HepG2 (cell line): ENCODE results near the gene TNFRSF6B. TPM values are rescaled to one million over a fixed set of nuclear protein-coding genes. Genes with fewer than 3 reads are reported as not detected.

Experiments
- ARNTL ChIP-seq: sonication (generic); formaldehyde crosslinking; IDR thresholded peaks from 2 replicates; pipeline ENCODE4 v1.4.0; 2020; ENCODE audit warnings: mild to moderate bottlenecking, missing genetic modification reagents
- BHLHE40 ChIP-seq: IDR thresholded peaks from 2 replicates; pipeline ENCODE4 v1.6.1; 2011; ENCODE audit warnings: low read length, improper control_type of control experiment
- GABPB1 ChIP-seq: IDR thresholded peaks from 2 replicates; pipeline ENCODE4 v1.6.1; 2016; ENCODE audit warnings: mild to moderate bottlenecking, missing genetic modification reagents, moderate library complexity, missing compliant biosample characterization
- HMGA1 ChIP-seq: sonication (generic); formaldehyde crosslinking; conservative IDR thresholded peaks from 2 replicates; pipeline ENCODE4 v1.4.0; 2020; ENCODE audit warnings: missing genetic modification reagents
- HNRNPL ChIP-seq: fragments of 200-400 bp; formaldehyde crosslinking; IDR thresholded peaks from 2 replicates; pipeline ENCODE4 v1.6.1; 2017; ENCODE audit warnings: mild to moderate bottlenecking, low read depth, low read length
- JDP2 ChIP-seq: sonication (generic); formaldehyde crosslinking; IDR thresholded peaks from 2 replicates; pipeline ENCODE4 v1.8.1; 2022; ENCODE audit warnings: missing genetic modification reagents, borderline replicate concordance
- KLF11 ChIP-seq: IDR thresholded peaks from 2 replicates; pipeline ENCODE4 v1.6.1; 2016; ENCODE audit warnings: missing compliant biosample characterization
- MIER3 ChIP-seq: IDR thresholded peaks from 2 replicates; pipeline ENCODE4 v1.6.1; 2016; ENCODE audit warnings: missing compliant biosample characterization, borderline replicate concordance
- NCOA1 ChIP-seq: sonication (generic); formaldehyde crosslinking; IDR thresholded peaks from 2 replicates; pipeline ENCODE4 v1.9.0; 2021; ENCODE audit warnings: missing genetic modification reagents
- NFE2L2 ChIP-seq: fragments of 150-350 bp; IDR thresholded peaks from 2 replicates; pipeline ENCODE4 v1.6.1; 2014; ENCODE audit warnings: low read length
- PHF20 ChIP-seq: sonication (generic); formaldehyde crosslinking; IDR thresholded peaks from 2 replicates; pipeline ENCODE4 v1.5.0; 2020; ENCODE audit warnings: mild to moderate bottlenecking, missing genetic modification reagents
- RCOR2 ChIP-seq: IDR thresholded peaks from 2 replicates; pipeline ENCODE4 v1.6.1; 2016; ENCODE audit warnings: missing biosample characterization, missing genetic modification reagents
- RELA ChIP-seq: sonication (generic); formaldehyde crosslinking; IDR thresholded peaks from 2 replicates; pipeline ENCODE4 v1.4.0; 2020; ENCODE audit warnings: missing genetic modification reagents
- TAF1 ChIP-seq: sonication (generic); formaldehyde crosslinking; IDR thresholded peaks from 2 replicates; pipeline ENCODE4 v1.4.0; 2020; ENCODE audit warnings: missing genetic modification reagents
- TCF12 ChIP-seq, 2 experiments: fragments of 450-650 bp in 1 of 2; sonication (generic) in 1 of 2; formaldehyde crosslinking in 1 of 2; IDR thresholded peaks; 2 replicates each; pipeline versions ENCODE4 v1.6.1 to v1.8.0; 2017 to 2022; ENCODE audit warnings: antibody characterized with exemption in 1 of 2, mild to moderate bottlenecking in 1 of 2, missing genetic modification reagents in 1 of 2, moderate library complexity in 1 of 2
- YEATS2 ChIP-seq: sonication (generic); formaldehyde crosslinking; IDR thresholded peaks from 2 replicates; pipeline ENCODE4 v1.4.0; 2020; ENCODE audit warnings: missing genetic modification reagents, borderline replicate concordance
- ZEB1 ChIP-seq: IDR thresholded peaks from 2 replicates; pipeline ENCODE4 v1.6.1; 2012; ENCODE audit warnings: mild to moderate bottlenecking, low read depth, inconsistent platforms; ENCODE audit not compliant: insufficient replicate concordance
- ZNF24 ChIP-seq: fragments of 450-650 bp; IDR thresholded peaks from 2 replicates; pipeline ENCODE4 v1.6.1; 2017; ENCODE audit warnings: antibody characterized with exemption, mild to moderate bottlenecking
- ZNF274 ChIP-seq: sonication (generic); formaldehyde crosslinking; IDR thresholded peaks from 2 replicates; pipeline ENCODE4 v1.5.1; 2020; ENCODE audit warnings: mild to moderate bottlenecking, missing genetic modification reagents
- ZNF292 ChIP-seq: sonication (generic); formaldehyde crosslinking; IDR thresholded peaks from 2 replicates; pipeline ENCODE4 v1.8.1; 2022; ENCODE audit warnings: mild to moderate bottlenecking, low read depth, missing genetic modification reagents, borderline replicate concordance
- ZNF629 ChIP-seq: sonication (generic); formaldehyde crosslinking; conservative IDR thresholded peaks from 2 replicates; pipeline ENCODE4 v1.5.0; 2020; ENCODE audit warnings: missing genetic modification reagents
- ZNF678 ChIP-seq: sonication (generic); formaldehyde crosslinking; IDR thresholded peaks from 2 replicates; pipeline ENCODE4 v1.4.0; 2020; ENCODE audit warnings: mild to moderate bottlenecking, missing genetic modification reagents
- polyA plus RNA-seq, 8 experiments: library from polyadenylated mRNA; depleted of rRNA in 3 of 8; stranded (reverse) in 7 of 8; unstranded in 1 of 8; fragments of >200 nt; fragmentation: Illumina TruSeq in 4 of 8; extraction: Trizol in 4 of 8; gene quantifications; 2 replicates each; pipeline versions ENCODE4 v1.2.1 to v1.2.3, GENCODE V29; 2011 to 2016; ENCODE audit warnings: low read depth in 4 of 8, missing spikeins in 1 of 8, mixed read lengths in 1 of 8; ENCODE audit not compliant: insufficient read depth in 1 of 8
- total RNA-seq, 5 experiments: library from RNA; depleted of rRNA; stranded (reverse); fragments of >200 nt; fragmentation: Illumina TruSeq; extraction: Trizol; gene quantifications; 2 replicates each; pipeline ENCODE4 v1.2.3, GENCODE V29; 2016; ENCODE audit warnings: low read depth in 1 of 5
- TF ChIP-seq, protein P1 (sequence below): sonication (generic); formaldehyde crosslinking; IDR thresholded peaks from 2 replicates; pipeline ENCODE4 v1.5.1; 2020; ENCODE audit warnings: missing genetic modification reagents, mild to moderate bottlenecking, borderline replicate concordance
- TF ChIP-seq, protein P2 (sequence below): sonication (generic); formaldehyde crosslinking; IDR thresholded peaks from 2 replicates; pipeline ENCODE4 v1.8.1; 2023; ENCODE audit warnings: missing genetic modification reagents, mild to moderate bottlenecking, borderline replicate concordance
- TF ChIP-seq, protein P3 (sequence below): sonication (generic); formaldehyde crosslinking; IDR thresholded peaks from 2 replicates; pipeline ENCODE4 v1.9.0; 2022; ENCODE audit warnings: low read depth, missing genetic modification reagents
- TF ChIP-seq, protein P4 (sequence below): IDR thresholded peaks from 2 replicates; pipeline ENCODE4 v1.6.1; 2016; ENCODE audit warnings: missing genetic modification reagents, missing compliant biosample characterization

The TNFRSF6B gene
- total and polyA plus RNA-seq, 2 of the 13 experiments (the other 11 are each of a cell fraction or from before 2014, with no cell fraction given), result 0.24 TPM; not detected in 1

DNA sequence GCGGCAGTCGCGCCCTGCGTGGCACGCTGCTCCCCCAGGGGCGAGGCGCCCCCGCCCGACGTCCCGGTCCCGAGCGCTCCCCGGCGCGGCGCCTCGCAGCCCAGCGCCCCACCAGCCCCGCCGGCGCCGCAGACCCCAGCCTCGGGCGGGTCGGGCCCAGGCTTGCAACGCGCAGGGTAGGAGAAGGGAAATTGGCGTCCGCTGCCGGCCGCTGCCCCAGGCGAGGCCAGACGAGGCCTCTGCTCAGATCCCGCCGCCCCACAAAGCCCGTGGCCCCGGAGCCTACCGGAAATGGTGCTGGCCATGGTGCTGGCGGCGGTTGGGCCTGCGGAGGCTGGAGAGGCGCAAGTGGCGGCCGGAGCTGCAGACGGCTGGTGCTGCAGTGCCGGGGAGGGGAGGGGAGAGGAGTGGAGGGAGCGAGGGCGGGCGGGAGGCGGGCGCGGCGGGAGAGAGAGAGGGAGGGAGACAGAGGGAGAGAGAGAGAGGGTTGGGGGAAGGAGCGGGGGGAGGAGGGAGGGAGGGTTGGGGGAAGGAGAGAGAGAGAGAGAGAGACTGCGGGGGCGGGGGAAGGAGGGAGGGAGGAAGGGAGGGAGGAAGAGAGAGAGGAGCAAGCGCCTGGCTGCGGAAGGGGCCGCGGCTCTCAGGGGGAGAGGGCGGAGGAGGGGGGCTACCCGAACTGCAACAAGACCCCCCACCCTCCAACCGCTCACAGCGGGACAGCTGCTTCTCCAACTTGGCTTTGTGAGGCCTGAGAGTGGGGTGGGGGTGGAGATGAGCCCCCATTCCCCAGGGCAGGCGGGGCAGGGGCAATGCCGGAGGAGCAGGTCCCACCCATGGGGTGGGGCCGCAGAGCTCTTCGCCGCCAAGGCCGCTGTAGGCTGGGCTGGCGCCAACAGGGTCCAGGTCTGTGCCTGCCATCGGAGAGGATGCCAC, 43.1 kb upstream of the TNFRSF6B start, which contains the start of gene STMN3 (continued):
- TF ChIP-seq, protein P1, sequence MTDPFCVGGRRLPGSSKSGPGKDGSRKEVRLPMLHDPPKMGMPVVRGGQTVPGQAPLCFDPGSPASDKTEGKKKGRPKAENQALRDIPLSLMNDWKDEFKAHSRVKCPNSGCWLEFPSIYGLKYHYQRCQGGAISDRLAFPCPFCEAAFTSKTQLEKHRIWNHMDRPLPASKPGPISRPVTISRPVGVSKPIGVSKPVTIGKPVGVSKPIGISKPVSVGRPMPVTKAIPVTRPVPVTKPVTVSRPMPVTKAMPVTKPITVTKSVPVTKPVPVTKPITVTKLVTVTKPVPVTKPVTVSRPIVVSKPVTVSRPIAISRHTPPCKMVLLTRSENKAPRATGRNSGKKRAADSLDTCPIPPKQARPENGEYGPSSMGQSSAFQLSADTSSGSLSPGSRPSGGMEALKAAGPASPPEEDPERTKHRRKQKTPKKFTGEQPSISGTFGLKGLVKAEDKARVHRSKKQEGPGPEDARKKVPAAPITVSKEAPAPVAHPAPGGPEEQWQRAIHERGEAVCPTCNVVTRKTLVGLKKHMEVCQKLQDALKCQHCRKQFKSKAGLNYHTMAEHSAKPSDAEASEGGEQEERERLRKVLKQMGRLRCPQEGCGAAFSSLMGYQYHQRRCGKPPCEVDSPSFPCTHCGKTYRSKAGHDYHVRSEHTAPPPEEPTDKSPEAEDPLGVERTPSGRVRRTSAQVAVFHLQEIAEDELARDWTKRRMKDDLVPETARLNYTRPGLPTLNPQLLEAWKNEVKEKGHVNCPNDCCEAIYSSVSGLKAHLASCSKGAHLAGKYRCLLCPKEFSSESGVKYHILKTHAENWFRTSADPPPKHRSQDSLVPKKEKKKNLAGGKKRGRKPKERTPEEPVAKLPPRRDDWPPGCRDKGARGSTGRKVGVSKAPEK (CRISPR knock-in tag), result no peak
- TF ChIP-seq, protein P2, sequence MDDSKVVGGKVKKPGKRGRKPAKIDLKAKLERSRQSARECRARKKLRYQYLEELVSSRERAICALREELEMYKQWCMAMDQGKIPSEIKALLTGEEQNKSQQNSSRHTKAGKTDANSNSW (CRISPR knock-in tag), result peak; percentile 98
- TF ChIP-seq ZNF274 (CRISPR knock-in tag) (peak; percentile 97), PHF20 (CRISPR knock-in tag) (peak; percentile 73), KLF11 (CRISPR knock-in tag) (peak; percentile 100), HNRNPL (no peak), BHLHE40 (no peak), ARNTL (CRISPR knock-in tag) (peak; percentile 94), NFE2L2 (no peak), ZNF629 (CRISPR knock-in tag) (peak; percentile 74), TAF1 (CRISPR knock-in tag) (peak; percentile 75), RELA (CRISPR knock-in tag) (peak; percentile 97), ZNF24 (no peak), ZNF292 (CRISPR knock-in tag) (peak; percentile 29; the same call in 1 of the 2 replicates), TCF12 (IDR thresholded peaks at IDR 0.05) (no peak), TCF12 (CRISPR knock-in tag; IDR thresholded peaks at IDR 0.05) (peak; percentile 88; the same call in 1 of the 2 replicates), RCOR2 (CRISPR knock-in tag) (peak; percentile 69; the same call in 1 of the 2 replicates), JDP2 (CRISPR knock-in tag) (peak; percentile 92; the same call in 1 of the 2 replicates), ZNF678 (CRISPR knock-in tag) (peak; percentile 98), ZEB1 (no peak), GABPB1 (CRISPR knock-in tag) (peak; percentile 91), MIER3 (CRISPR knock-in tag) (peak; percentile 99), HMGA1 (no peak), NCOA1 (CRISPR knock-in tag) (peak; percentile 97; the same call in 1 of the 2 replicates), YEATS2 (CRISPR knock-in tag) (peak; percentile 91)
- TF ChIP-seq, protein P3, sequence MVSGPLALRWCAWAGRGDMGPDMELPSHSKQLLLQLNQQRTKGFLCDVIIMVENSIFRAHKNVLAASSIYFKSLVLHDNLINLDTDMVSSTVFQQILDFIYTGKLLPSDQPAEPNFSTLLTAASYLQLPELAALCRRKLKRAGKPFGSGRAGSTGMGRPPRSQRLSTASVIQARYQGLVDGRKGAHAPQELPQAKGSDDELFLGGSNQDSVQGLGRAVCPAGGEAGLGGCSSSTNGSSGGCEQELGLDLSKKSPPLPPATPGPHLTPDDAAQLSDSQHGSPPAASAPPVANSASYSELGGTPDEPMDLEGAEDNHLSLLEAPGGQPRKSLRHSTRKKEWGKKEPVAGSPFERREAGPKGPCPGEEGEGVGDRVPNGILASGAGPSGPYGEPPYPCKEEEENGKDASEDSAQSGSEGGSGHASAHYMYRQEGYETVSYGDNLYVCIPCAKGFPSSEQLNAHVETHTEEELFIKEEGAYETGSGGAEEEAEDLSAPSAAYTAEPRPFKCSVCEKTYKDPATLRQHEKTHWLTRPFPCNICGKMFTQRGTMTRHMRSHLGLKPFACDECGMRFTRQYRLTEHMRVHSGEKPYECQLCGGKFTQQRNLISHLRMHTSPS (CRISPR knock-in tag), result no peak; the same call in 1 of the 2 replicates
- TF ChIP-seq, protein P4, sequence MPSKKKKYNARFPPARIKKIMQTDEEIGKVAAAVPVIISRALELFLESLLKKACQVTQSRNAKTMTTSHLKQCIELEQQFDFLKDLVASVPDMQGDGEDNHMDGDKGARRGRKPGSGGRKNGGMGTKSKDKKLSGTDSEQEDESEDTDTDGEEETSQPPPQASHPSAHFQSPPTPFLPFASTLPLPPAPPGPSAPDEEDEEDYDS (CRISPR knock-in tag), result peak; percentile 78
